ENCODE measurements around the gene GOLM1.

GOLM1 gene

GRCh38 chr9:86128235-86128822 lies 29.0 kb upstream of the GOLM1 start:
- TF ChIP-seq CTCF (IDR thresholded peaks at IDR 0.05) = no peak
- peaks cover 5% of the 10 kb centered on the region for H3K36me3 Mint-ChIP-seq (ENCODE audit: low read depth)
- H3K27me3 Mint-ChIP-seq (ENCODE audit: low read depth, poor library complexity) = peaks cover 5% of the 10 kb centered on the region
- H3K4me1 Mint-ChIP-seq = peaks cover 40% of the 10 kb centered on the region
- H3K4me3 Mint-ChIP-seq = peak overlapping the region; percentile 19
- H3K27ac Mint-ChIP-seq = no peak overlapping the region
- H3K9me3 Mint-ChIP-seq = peaks cover 3% of the 10 kb centered on the region
- DNase-seq = no peak

GRCh38 chr9:86126998-86127972 lies 27.9 kb upstream of the GOLM1 start:
- Mint-ChIP-seq H3K4me3 (peak overlapping the region; percentile 52), H3K9me3 (peaks cover 3% of the 10 kb centered on the region), H3K27me3 (ENCODE audit: low read depth, poor library complexity) (peaks cover 5% of the 10 kb centered on the region), H3K36me3 (ENCODE audit: low read depth) (peaks cover 2% of the 10 kb centered on the region), H3K4me1 (peaks cover 45% of the 10 kb centered on the region), H3K27ac (peak overlapping the region; percentile 98)
- peak; percentile 83 for DNase-seq
- TF ChIP-seq CTCF (IDR thresholded peaks at IDR 0.05) = no peak

GRCh38 chr9:86122311-86122710 lies 23.0 kb upstream of the GOLM1 start:
- Mint-ChIP-seq H3K4me1 (peaks cover 21% of the 10 kb centered on the region), H3K9me3 (no peaks in the 10 kb centered on the region), H3K4me3 (no peak overlapping the region), H3K27ac (no peak overlapping the region), H3K27me3 (ENCODE audit: low read depth, poor library complexity) (peaks cover 4% of the 10 kb centered on the region), H3K36me3 (ENCODE audit: low read depth) (no peaks in the 10 kb centered on the region)
- TF ChIP-seq CTCF (IDR thresholded peaks at IDR 0.05) = peak; percentile 9
- DNase-seq = no peak

- H3K36me3 Mint-ChIP-seq (ENCODE audit: low read depth) = no peaks in the 10 kb centered on the region
- no peak overlapping the region for H3K4me3 Mint-ChIP-seq
- no peaks in the 10 kb centered on the region for H3K9me3 Mint-ChIP-seq
- peaks cover 4% of the 10 kb centered on the region for H3K27me3 Mint-ChIP-seq (ENCODE audit: low read depth, poor library complexity)
- H3K4me1 Mint-ChIP-seq = peaks cover 12% of the 10 kb centered on the region
- DNase-seq = no peak
- no peak overlapping the region for H3K27ac Mint-ChIP-seq
- TF ChIP-seq CTCF (IDR thresholded peaks at IDR 0.05) = no peak
Observed at GRCh38 chr9:86119457-86119856, 20.1 kb upstream of the GOLM1 start.

GRCh38 chr9:86116425-86116824 lies 17.1 kb upstream of the GOLM1 start:
- Mint-ChIP-seq H3K9me3 (no peaks in the 10 kb centered on the region), H3K27ac (no peak overlapping the region), H3K4me1 (peaks cover 11% of the 10 kb centered on the region), H3K27me3 (ENCODE audit: low read depth, poor library complexity) (peaks cover 2% of the 10 kb centered on the region), H3K4me3 (no peak overlapping the region), H3K36me3 (ENCODE audit: low read depth) (no peaks in the 10 kb centered on the region)
- no peak for DNase-seq
- no peak for TF ChIP-seq CTCF (IDR thresholded peaks at IDR 0.05)
